AG10803 (cell line): ENCODE results near the gene SNAP47.

Experiments
- DNase-seq: peaks from one replicate; pipeline ENCODE4 v3.0.0; 2010; ENCODE audit warnings: low read depth
- H3K4me3 ChIP-seq: 2 replicates; pipeline ENCODE4 v1.5.1; 2011; ENCODE audit warnings: mild to moderate bottlenecking, low read length, control low read depth
- TF ChIP-seq, protein P1 (sequence below): conservative IDR thresholded peaks from 2 replicates; pipeline ENCODE4 v1.5.1; 2011; ENCODE audit warnings: mild to moderate bottlenecking, low read length, control low read depth, inconsistent platforms

Gene SNAP47

DNA sequence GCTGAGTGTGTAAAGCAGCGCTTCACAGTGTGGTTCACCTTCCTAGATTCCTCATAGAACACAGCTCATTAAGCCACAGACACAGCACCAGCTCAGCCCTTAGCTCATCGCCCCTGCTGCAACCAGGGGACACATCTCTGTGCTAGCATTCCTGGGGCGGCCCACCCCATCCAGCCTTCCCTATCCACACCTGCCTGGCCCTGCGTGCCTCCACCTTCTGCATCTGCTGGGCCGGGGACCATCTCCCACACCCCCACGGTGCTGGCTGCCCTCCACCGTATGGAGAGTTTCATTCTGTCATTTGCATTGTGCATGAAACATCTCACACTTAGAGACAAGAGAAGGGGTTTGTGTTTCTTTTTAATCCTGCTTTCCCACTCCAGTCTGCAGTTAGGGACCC lies 44.5 kb downstream of the SNAP47 start:
- H3K4me3 ChIP-seq = no peak overlapping the region
- no peak for DNase-seq
- TF ChIP-seq, protein P1, sequence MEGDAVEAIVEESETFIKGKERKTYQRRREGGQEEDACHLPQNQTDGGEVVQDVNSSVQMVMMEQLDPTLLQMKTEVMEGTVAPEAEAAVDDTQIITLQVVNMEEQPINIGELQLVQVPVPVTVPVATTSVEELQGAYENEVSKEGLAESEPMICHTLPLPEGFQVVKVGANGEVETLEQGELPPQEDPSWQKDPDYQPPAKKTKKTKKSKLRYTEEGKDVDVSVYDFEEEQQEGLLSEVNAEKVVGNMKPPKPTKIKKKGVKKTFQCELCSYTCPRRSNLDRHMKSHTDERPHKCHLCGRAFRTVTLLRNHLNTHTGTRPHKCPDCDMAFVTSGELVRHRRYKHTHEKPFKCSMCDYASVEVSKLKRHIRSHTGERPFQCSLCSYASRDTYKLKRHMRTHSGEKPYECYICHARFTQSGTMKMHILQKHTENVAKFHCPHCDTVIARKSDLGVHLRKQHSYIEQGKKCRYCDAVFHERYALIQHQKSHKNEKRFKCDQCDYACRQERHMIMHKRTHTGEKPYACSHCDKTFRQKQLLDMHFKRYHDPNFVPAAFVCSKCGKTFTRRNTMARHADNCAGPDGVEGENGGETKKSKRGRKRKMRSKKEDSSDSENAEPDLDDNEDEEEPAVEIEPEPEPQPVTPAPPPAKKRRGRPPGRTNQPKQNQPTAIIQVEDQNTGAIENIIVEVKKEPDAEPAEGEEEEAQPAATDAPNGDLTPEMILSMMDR = no peak

DNA sequence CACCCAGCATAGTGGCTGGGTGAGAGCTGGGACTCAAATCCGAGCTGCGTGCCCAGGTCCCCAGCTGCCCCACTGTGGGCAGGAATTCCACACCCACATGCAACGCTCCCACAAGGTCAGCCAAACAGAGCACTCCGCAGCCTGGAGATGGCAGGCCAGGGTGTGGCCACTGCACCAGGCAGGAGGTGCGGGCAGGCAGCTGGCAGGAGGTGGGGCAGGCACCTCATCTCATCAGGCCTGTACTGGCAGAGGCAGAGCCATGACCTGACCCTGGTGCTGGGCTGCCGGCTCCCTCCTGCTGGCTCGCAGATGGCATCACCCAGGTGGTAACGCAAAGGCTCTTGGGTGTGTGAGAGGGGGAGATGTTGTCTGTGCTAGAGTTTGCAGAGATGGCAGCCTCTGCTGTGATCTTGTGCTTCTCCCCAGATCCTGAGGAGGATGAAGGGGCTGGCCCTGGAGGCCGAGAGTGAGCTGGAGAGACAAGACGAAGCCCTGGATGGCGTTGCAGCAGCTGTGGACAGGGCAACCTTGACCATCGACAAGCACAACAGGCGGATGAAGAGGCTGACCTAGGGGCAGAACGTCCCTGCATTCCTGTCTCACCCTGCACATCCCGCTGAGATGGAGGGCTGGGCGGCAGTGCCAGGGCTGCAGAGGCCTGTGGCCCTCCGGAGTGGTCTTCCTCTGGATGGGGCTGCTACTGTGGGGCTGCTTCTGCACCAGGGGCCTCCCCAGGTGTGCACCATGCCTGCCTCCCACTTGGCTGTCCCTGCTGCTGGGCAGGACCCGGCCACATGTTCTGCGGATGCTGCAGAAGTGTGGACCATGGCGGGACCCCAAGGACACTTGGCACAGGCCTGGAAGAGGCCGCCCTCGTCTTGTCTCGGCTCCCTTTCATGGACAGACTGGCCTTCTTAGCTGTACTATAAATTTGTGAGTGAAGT lies 45.1 kb downstream of the SNAP47 start:
- no peak overlapping the region for H3K4me3 ChIP-seq
- TF ChIP-seq, protein P1 = no peak
- DNase-seq = no peak

DNA sequence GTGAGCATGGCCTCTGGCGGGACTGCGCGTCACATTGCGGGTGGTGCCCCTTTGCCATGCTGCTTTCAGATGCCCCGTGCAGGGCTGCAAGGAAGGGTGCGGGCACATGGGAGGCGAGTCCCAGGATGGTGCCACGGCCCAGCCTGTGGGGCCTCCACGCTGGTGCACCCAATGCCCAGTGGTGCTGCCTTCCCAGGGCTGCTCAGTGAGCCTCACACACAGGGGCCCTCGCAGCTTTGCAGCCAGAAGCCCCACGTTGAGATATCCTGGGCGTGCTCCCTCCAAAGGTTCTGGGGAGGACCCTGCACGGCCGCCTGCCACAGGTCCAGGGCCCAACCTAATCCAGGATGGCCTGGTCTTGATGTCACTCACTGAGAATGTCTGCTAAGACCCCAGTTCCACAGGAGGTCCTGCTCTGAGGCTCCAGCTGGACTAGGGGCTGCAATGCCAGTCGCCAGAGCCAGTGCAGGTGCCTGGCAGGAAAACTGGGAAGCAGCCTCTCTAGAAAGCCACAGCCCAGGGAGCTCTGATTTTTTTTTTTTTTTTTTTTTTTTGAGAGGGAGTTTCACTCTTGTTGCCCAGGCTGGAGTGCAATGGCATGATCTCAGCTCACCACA lies 46.2 kb downstream of the SNAP47 start:
- TF ChIP-seq, protein P1 = no peak
- DNase-seq = no peak
- no peak overlapping the region for H3K4me3 ChIP-seq

DNA sequence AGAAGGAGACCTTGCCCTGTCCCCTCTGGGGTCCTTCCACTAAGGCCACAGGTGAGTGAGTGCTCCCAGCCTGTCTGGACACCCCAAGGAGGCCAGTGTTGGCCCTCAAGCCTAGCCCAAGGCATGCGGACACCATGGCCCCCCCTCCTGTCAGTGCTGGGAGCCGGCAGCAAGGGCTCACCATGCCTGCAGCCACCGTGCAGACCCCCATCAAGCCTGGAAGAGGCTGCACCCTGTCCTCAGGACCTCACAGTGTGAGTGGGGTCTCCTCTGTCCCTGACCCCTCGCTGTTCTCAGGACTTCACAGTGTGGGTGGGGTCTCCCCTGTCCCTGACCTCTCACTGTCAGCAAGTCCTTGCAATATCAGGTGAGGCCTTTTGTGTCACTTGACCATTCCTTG lies 47.0 kb downstream of the SNAP47 start:
- TF ChIP-seq, protein P1 = no peak
- H3K4me3 ChIP-seq = no peak overlapping the region
- DNase-seq = no peak

DNA sequence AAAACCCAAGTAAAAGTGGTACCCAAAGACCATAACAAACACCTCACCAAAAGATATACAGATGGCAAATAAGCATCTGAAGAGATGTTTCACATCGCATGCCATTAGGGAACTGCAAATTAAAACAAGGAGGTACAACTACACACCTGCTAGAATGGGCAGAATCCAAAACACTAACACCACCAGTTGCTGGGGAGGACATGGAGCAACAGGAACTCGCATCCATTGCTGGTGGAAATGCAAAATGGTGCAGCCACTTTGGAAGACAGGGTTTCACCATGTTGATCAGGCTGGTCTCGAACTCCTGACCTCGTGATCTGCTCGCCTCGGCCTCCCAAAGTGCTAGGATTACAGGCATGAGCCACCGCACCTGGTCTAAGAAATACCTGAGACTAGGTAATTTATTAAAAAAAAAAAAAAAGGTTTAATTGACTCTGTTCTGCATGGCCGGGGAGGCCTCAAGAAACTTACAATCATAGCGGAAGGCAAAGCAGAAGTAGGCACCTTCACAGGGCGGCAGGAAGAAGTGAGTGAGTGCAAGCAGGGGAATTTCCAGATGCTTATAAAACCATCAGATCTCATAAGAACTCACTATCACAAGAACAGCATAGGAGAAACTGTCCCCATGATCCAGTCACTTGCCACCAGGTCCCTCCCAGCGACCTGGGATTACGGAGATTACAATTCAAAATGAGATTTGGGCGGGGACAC lies 50.0 kb downstream of the SNAP47 start:
- H3K4me3 ChIP-seq = no peak overlapping the region
- TF ChIP-seq, protein P1 = no peak
- no peak for DNase-seq

DNA sequence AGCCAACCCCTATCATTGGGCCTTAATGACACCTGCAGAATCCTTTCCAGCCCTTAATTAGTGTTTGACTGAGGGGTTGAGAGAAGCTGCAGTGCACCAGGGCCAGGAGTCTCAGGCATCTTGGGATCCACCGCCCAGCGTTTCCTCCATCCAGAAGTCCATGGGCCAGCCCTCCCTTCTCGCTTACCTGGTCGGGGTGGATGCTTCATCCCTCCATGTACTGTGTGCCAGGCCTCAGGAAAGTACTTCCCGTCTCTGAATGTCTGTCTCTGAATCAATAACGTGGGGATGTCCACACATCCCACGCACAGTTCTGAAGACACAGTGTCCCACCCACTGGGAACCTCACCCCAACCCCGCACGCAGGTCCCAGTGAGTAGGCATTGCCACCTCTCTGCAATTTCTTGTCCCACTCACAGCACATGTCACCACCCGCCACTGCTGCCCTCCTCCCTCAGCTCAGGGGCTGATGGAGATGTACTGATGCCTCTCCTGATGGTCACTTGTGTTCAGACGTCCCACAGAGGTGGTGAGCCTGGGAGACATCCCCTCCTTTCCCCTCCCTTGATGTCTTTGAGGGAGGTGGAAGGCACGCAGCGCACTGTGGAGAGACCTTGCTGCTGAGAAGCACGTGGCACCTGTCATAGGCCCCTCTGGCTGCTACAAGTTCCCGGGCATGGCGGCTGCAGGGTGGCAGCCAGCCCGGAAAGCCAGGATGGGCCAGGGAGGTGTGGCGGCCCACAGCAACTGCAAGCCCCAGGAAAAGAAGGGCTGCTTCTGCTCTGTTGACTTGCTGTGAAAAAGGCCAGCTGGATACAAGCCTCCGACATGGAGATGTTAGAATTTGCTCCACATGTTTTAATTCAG lies 50.8 kb downstream of the SNAP47 start:
- H3K4me3 ChIP-seq = no peak overlapping the region
- DNase-seq = no peak
- TF ChIP-seq, protein P1 = no peak
